ENCODE data around the gene GOSR2. TPM values are rescaled to one million over a fixed set of nuclear protein-coding genes. Genes with fewer than 3 reads are reported as not detected.

GOSR2 gene
- total and polyA plus RNA-seq, 2 of the 4 experiments (the other 2 are of a cell fraction): 63.4 to 75.6 TPM

DNA sequence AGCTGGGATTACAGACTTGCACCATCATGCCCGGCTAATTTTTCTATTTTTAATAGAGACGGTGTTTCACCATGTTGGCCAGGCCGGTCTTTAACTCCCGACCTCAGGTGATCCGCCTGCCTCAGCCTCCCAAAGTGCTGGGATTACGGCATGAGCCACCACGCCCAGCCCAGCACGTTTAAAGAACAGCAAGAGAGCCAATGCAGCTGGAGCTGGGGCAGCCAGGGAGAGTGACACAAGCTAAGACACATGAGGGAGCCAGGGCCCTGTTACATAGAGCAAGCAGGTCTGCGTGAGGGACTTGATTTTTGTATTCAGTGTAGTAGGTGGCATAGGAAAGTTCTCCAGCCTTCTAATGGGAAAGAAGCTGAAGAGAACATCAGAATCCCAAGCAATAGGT, 21.7 kb upstream of the GOSR2 start:
- Histone ChIP-seq H2BK5ac (ENCODE audit: low read depth, low read length, poor library complexity, severe bottlenecking) (no peak overlapping the region), H3K4me2 (ENCODE audit: low read depth, low read length) (no peak overlapping the region), H2AK9ac (replicated peaks; ENCODE audit: low read depth, low read length, poor library complexity) (no peak overlapping the region), H3K36me3 (ENCODE audit: control insufficient read depth, insufficient read depth, low read length) (no peaks in the 10 kb centered on the region), H2BK20ac (ENCODE audit: low read depth, low read length) (no peak overlapping the region), H4K5ac (ENCODE audit: low read depth, low read length) (no peak overlapping the region), H4K20me1 (ENCODE audit: insufficient read depth, low read length) (no peaks in the 10 kb centered on the region), H3K9ac (ENCODE audit: low read depth, low read length) (no peak overlapping the region), H3K27ac (ENCODE audit: insufficient read depth, low read length) (no peak overlapping the region), H3K18ac (ENCODE audit: low read depth, low read length) (no peak overlapping the region), H3K4me1 (ENCODE audit: control insufficient read depth, insufficient read depth, low read length) (no peaks in the 10 kb centered on the region), H2BK120ac (ENCODE audit: low read depth, low read length) (no peak overlapping the region), H3K23ac (ENCODE audit: low read depth, low read length) (no peak overlapping the region), H3K27me3 (ENCODE audit: control insufficient read depth, insufficient read depth, low read length) (peaks cover 34% of the 10 kb centered on the region), H2BK15ac (ENCODE audit: low read depth, low read length) (no peak overlapping the region), H3K4ac (ENCODE audit: low read depth, low read length) (no peak overlapping the region), H2AFZ (replicated peaks; ENCODE audit: low read length, poor library complexity) (no peak overlapping the region), H3K9me1 (ENCODE audit: insufficient read depth, low read length) (no peaks in the 10 kb centered on the region), H3K56ac (ENCODE audit: extremely low read depth, insufficient read depth, low read length) (no peak overlapping the region), H4K91ac (ENCODE audit: insufficient read depth, low read depth, low read length) (no peak overlapping the region), H3K9me3 (ENCODE audit: control insufficient read depth, insufficient read depth, low read length) (peaks cover 3% of the 10 kb centered on the region; the same call in 1 of the 2 replicates), H3K79me1 (ENCODE audit: low read depth in 1 of 2, low read length in 2 of 2) (no peaks in the 10 kb centered on the region), H3K14ac (replicated peaks; ENCODE audit: low read depth, low read length) (no peak overlapping the region), H2AK5ac (ENCODE audit: low read depth, low read length) (no peak overlapping the region), H3K4me3 (ENCODE audit: insufficient read depth, low read depth, low read length) (no peak overlapping the region), H4K8ac (ENCODE audit: low read depth in 2 of 2, low read length in 2 of 2) (no peak overlapping the region)
- ChIA-PET CTCF (no interaction called here), POLR2A (ENCODE audit: unreplicated experiment) (no interaction called here)
- dilution Hi-C loops (cut with HindIII; ENCODE audit: low sequenced_read_pairs, unreplicated experiment): no loop called here
- DNase-seq: no peak
- BruUV-seq (replicated peaks): no TSS peak
- TF ChIP-seq MAFK (IDR thresholded peaks at IDR 0.05; ENCODE audit: low read depth, low read length) (no peak), FOS (IDR thresholded peaks at IDR 0.05; ENCODE audit: low read depth, low read length) (no peak), RAD21 (IDR thresholded peaks at IDR 0.05; ENCODE audit: low read length) (no peak), RFX5 (IDR thresholded peaks at IDR 0.05; ENCODE audit: low read depth, low read length) (no peak), CHD1 (IDR thresholded peaks at IDR 0.05; ENCODE audit: low read depth, low read length) (no peak), POLR2A (IDR thresholded peaks at IDR 0.05; ENCODE audit: low read depth, low read length) (no peak), MXI1 (IDR thresholded peaks at IDR 0.05; ENCODE audit: borderline replicate concordance, low read depth, low read length) (no peak), CEBPB (IDR thresholded peaks at IDR 0.05; ENCODE audit: low read depth, low read length) (no peak), SMC3 (IDR thresholded peaks at IDR 0.05; ENCODE audit: low read depth, low read length) (no peak)
- TF ChIP-seq, protein P1, sequence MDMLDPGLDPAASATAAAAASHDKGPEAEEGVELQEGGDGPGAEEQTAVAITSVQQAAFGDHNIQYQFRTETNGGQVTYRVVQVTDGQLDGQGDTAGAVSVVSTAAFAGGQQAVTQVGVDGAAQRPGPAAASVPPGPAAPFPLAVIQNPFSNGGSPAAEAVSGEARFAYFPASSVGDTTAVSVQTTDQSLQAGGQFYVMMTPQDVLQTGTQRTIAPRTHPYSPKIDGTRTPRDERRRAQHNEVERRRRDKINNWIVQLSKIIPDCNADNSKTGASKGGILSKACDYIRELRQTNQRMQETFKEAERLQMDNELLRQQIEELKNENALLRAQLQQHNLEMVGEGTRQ (IDR thresholded peaks at IDR 0.05; ENCODE audit: low read depth, low read length): no peak
- TF ChIP-seq, protein P2, sequence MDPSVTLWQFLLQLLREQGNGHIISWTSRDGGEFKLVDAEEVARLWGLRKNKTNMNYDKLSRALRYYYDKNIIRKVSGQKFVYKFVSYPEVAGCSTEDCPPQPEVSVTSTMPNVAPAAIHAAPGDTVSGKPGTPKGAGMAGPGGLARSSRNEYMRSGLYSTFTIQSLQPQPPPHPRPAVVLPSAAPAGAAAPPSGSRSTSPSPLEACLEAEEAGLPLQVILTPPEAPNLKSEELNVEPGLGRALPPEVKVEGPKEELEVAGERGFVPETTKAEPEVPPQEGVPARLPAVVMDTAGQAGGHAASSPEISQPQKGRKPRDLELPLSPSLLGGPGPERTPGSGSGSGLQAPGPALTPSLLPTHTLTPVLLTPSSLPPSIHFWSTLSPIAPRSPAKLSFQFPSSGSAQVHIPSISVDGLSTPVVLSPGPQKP (IDR thresholded peaks at IDR 0.05; ENCODE audit: borderline replicate concordance, low read depth, low read length): no peak
- intact Hi-C loops (cut with micrococcal nuclease): no loop called here
- no peak for ATAC-seq (ENCODE audit: low read depth)
- 71% methylated on average over 9 of the region's 9 CpGs; no CpG with 5 or more reads in 1 of the 2 experiments for WGBS, 2 experiments (ENCODE audit: extremely low coverage in 2 of 2, insufficient read length in 1 of 2)
- in situ Hi-C loops (cut with MboI; ENCODE audit: low sequenced_read_pairs): no loop called here
